AG04449 (cell line): ENCODE data around the gene GALR2.
A peak's percentile ranks its signal among the peaks of the same experiment; 100 is the strongest.

ENCODE experiments used
- CTCF ChIA-PET: fragments of 350-600 bp; formaldehyde crosslinking; extraction: SDS; loops from one replicate; lab custom pipeline; 2021; ENCODE audit warnings: antibody characterized with exemption; lab: Yijun Ruan, JAX
- POLR2A ChIA-PET: fragments of 400-600, 350-600 bp; formaldehyde crosslinking; extraction: SDS; loops from one replicate; lab custom pipeline; 2020; ENCODE audit warnings: antibody characterized with exemption, inconsistent platforms; lab: Yijun Ruan, JAX
- DNase-seq: peaks from one replicate; pipeline ENCODE4 v3.0.0-alpha.2; 2010; ENCODE audit warnings: low read depth, low spot score
- H3K4me3 ChIP-seq: 2 replicates; pipeline ENCODE4 v1.5.1; 2011; ENCODE audit warnings: low read depth, mild to moderate bottlenecking, control low read depth, low read length
- CTCF ChIP-seq: IDR thresholded peaks from one replicate; pipeline ENCODE4 v1.5.1; 2011; ENCODE audit warnings: mild to moderate bottlenecking, moderate library complexity, low read length, control low read depth, inconsistent platforms; ENCODE audit not compliant: insufficient read depth; ENCODE audit errors: missing control alignments

Gene GALR2

GRCh38 chr17:76122431-76123190 lies 48.0 kb downstream of the GALR2 start:
- ChIA-PET POLR2A (no interaction called here), CTCF (interaction anchor here (0.7 to 13.3 kb wide), 17 partner anchors 9 to 189 kb away, joined by 3 to 292 read pairs (median 5); partner anchors contain the start of gene FOXJ1)
- DNase-seq = no peak
- H3K4me3 ChIP-seq = no peak overlapping the region
- no peak for TF ChIP-seq CTCF

DNA sequence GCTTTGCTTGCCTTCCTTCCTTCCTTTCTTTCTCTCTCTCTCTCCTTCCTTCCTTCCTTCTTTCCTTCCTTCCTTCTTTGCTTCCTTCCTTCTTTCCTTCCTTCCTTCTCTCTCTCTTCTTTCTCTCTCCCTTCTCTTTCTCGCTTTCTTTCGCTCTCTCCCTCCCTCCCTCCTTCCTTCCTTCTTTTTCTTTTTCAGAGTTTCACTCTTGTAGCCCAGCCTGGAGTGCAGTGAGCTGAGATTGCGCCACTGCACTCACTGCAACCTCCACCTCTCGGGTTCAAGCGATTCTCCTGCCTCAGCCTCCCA lies 48.6 kb downstream of the GALR2 start:
- no peak for TF ChIP-seq CTCF
- ChIA-PET CTCF (interaction anchor here (0.9 to 13.3 kb wide), 12 partner anchors 10 to 176 kb away, joined by 3 to 292 read pairs (median 6); partner anchors contain the start of gene FOXJ1), POLR2A (no interaction called here)
- no peak for DNase-seq
- H3K4me3 ChIP-seq = no peak overlapping the region

- DNase-seq = no peak
- no peak overlapping the region for H3K4me3 ChIP-seq
- POLR2A ChIA-PET = no interaction called here
- TF ChIP-seq CTCF = no peak
- CTCF ChIA-PET = interaction anchor here (0.9 to 13.3 kb wide), 9 partner anchors 12 to 175 kb away, joined by 3 to 292 read pairs (median 8); no protein-coding TSS in a partner anchor
Measured at GRCh38 chr17:76123749-76124581, 49.4 kb downstream of the GALR2 start.

GRCh38 chr17:76124582-76125390 lies 50.2 kb downstream of the GALR2 start:
- ChIA-PET POLR2A (no interaction called here), CTCF (interaction anchor here (1.2 to 13.3 kb wide), 10 partner anchors 9 to 157 kb away, joined by 3 to 292 read pairs (median 6); no protein-coding TSS in a partner anchor)
- DNase-seq = no peak
- TF ChIP-seq CTCF = peak; percentile 23
- no peak overlapping the region for H3K4me3 ChIP-seq

GRCh38 chr17:76125391-76125675 lies 50.8 kb downstream of the GALR2 start:
- no peak for DNase-seq
- CTCF ChIA-PET = interaction anchor here (1.0 to 13.3 kb wide), 13 partner anchors 8 to 174 kb away, joined by 3 to 292 read pairs (median 5); partner anchors contain the start of gene EXOC7
- no peak for TF ChIP-seq CTCF
- POLR2A ChIA-PET = no interaction called here
- no peak overlapping the region for H3K4me3 ChIP-seq
